Gastroesophageal sphincter (tissue), 4 donors: ENCODE data around the gene SYTL3. TPM values are rescaled to one million over a fixed set of nuclear protein-coding genes. Genes with fewer than 3 reads are reported as not detected.
A peak's percentile ranks its signal among the peaks of the same experiment; 100 is the strongest.

Experiments
- ATAC-seq: fragments of 150-250 bp; one replicate; pipeline ENCODE4 v1.9.1; 2016; ENCODE audit warnings: mild to moderate bottlenecking, moderate library complexity
- H3K27ac ChIP-seq, 4 donors: fragments of 200-600 bp; sonication (generic) in 3 of 4; 1 replicate in 3 of 4; 2 replicates in 1 of 4; pipeline ENCODE4 v1.5.1; 2016 to 2019
- H3K27me3 ChIP-seq: fragments of 200-600 bp; sonication (generic); one replicate; pipeline ENCODE4 v1.5.1; 2019
- H3K36me3 ChIP-seq, 2 donors: fragments of 200-600 bp; sonication (generic); one replicate each; pipeline ENCODE4 v1.5.1; 2019; ENCODE audit warnings: control low read depth in 1 of 2
- H3K4me1 ChIP-seq, 3 donors: fragments of 200-600 bp; sonication (generic); 1 replicate in 2 of 3; 2 replicates in 1 of 3; pipeline ENCODE4 v1.5.1; 2016 to 2019; ENCODE audit warnings: control low read depth in 2 of 3
- H3K4me3 ChIP-seq, 2 donors: fragments of 200-600 bp; sonication (generic); one replicate each; pipeline ENCODE4 v1.5.1; 2019; ENCODE audit warnings: mild to moderate bottlenecking in 1 of 2, moderate library complexity in 1 of 2
- H3K9me3 ChIP-seq, 3 donors: fragments of 200-600 bp; sonication (generic); one replicate each; pipeline ENCODE4 v1.5.1; 2017 to 2019; ENCODE audit warnings: control low read depth in 2 of 3
- CTCF ChIP-seq, 4 experiments: fragments of 200-600 bp in 2 of 4; fragments of 450-650 bp in 2 of 4; sonication (generic) in 1 of 4; IDR thresholded peaks; one replicate each; pipeline ENCODE4 v1.5.1; 2017 to 2019; ENCODE audit warnings: antibody characterized with exemption in 4 of 4, mild to moderate bottlenecking in 2 of 4, moderate library complexity in 2 of 4
- EP300 ChIP-seq: sonication (generic); formaldehyde crosslinking; IDR thresholded peaks from one replicate; pipeline ENCODE4 v1.6.1; 2017; ENCODE audit warnings: antibody characterized with exemption, mild to moderate bottlenecking
- POLR2A ChIP-seq, 2 donors: fragments of 450-650 bp; IDR thresholded peaks; one replicate each; pipeline ENCODE4 v1.6.1; 2017; ENCODE audit warnings: antibody characterized with exemption in 2 of 2, mild to moderate bottlenecking in 2 of 2, moderate library complexity in 1 of 2
- POLR2AphosphoS5 ChIP-seq: sonication (generic); formaldehyde crosslinking; IDR thresholded peaks from one replicate; pipeline ENCODE4 v1.6.1; 2017; ENCODE audit warnings: antibody characterized with exemption
- WGBS, 2 donors: methylation state at CpG; one replicate each; pipeline ENCODE4 v1.1.5; 2018; ENCODE audit warnings: low coverage in 1 of 2; 5-methylcytosine and 5-hydroxymethylcytosine counted together
- total RNA-seq, 4 donors: library from RNA; depleted of rRNA; stranded (reverse); fragments of >200 nt; gene quantifications; one replicate each; pipeline ENCODE4 v1.1.0, GENCODE V29; 2016

The SYTL3 gene
- total RNA-seq, 4 donors from 2014 or later: 1.9 to 5.9 (median 4.5) TPM

GRCh38 chr6:158684311-158684710 lies 34.5 kb downstream of the SYTL3 start:
- no peak for ATAC-seq
- H3K27ac ChIP-seq: peak overlapping the region in 2 of 4 donors; percentile 6 to 66

GRCh38 chr6:158684745-158685324 lies 35.0 kb downstream of the SYTL3 start:
- peak; percentile 58 for ATAC-seq
- no peaks in the 10 kb centered on the region for H3K27me3 ChIP-seq
- peak overlapping the region; percentile 33 to 66 (median 53) for H3K27ac ChIP-seq
- WGBS, 2 donors: 17 to 33% methylated on average over 2 to 4 of the region's 5 CpGs
- H3K4me3 ChIP-seq: no peak overlapping the region
- peaks cover 0 to 24% (median 0%) of the 10 kb centered on the region in 3 donors for H3K4me1 ChIP-seq
- no peaks in the 10 kb centered on the region for H3K36me3 ChIP-seq
- H3K9me3 ChIP-seq: no peaks in the 10 kb centered on the region
- TF ChIP-seq POLR2AphosphoS5: peak; percentile 40
- no peak for TF ChIP-seq CTCF (IDR thresholded peaks at IDR 0.05)
- no peak for TF ChIP-seq POLR2A (IDR thresholded peaks at IDR 0.05)

More at GRCh38 chr6:158684311-158684710, 34.5 kb downstream of the SYTL3 start:
- Histone ChIP-seq H3K27me3 (no peaks in the 10 kb centered on the region), H3K4me1 (peaks cover 0 to 24% (median 0%) of the 10 kb centered on the region in 3 donors), H3K9me3 (no peaks in the 10 kb centered on the region), H3K36me3 (no peaks in the 10 kb centered on the region), H3K4me3 (no peak overlapping the region)
- 90 to 92% methylated on average over 5 of the region's 5 CpGs for whole genome bisulfite sequencing, 2 donors
- no peak for TF ChIP-seq CTCF (IDR thresholded peaks at IDR 0.05)
- TF ChIP-seq POLR2A (IDR thresholded peaks at IDR 0.05): no peak
- TF ChIP-seq POLR2AphosphoS5: no peak
- no peak for TF ChIP-seq EP300

- Histone ChIP-seq H3K4me3 (no peak overlapping the region), H3K27me3 (no peaks in the 10 kb centered on the region), H3K36me3 (no peaks in the 10 kb centered on the region), H3K27ac (peak overlapping the region in 2 of 4 donors; percentile 14 to 38), H3K9me3 (no peaks in the 10 kb centered on the region), H3K4me1 (peaks cover 0 to 29% (median 0%) of the 10 kb centered on the region in 3 donors)
- TF ChIP-seq CTCF (IDR thresholded peaks at IDR 0.05): no peak
- no peak for TF ChIP-seq POLR2AphosphoS5
- no peak for TF ChIP-seq EP300
- TF ChIP-seq POLR2A (IDR thresholded peaks at IDR 0.05): no peak
- 36 to 75% methylated on average over 1 to 4 of the region's 4 CpGs for WGBS, 2 donors
- ATAC-seq: no peak
Measured at GRCh38 chr6:158686311-158686710, 36.5 kb downstream of the SYTL3 start.

GRCh38 chr6:158686791-158687381 lies 37.0 kb downstream of the SYTL3 start:
- no peaks in the 10 kb centered on the region for H3K27me3 ChIP-seq
- H3K4me3 ChIP-seq: no peak overlapping the region
- H3K27ac ChIP-seq: peak overlapping the region in 3 of 4 donors; percentile 12 to 38 (median 14)
- no peaks in the 10 kb centered on the region for H3K9me3 ChIP-seq
- H3K4me1 ChIP-seq: peaks cover 0 to 33% (median 0%) of the 10 kb centered on the region in 3 donors
- 75 to 83% methylated on average over 4 to 7 of the region's 7 CpGs for WGBS, 2 donors
- peak; percentile 20 for ATAC-seq
- TF ChIP-seq POLR2A (IDR thresholded peaks at IDR 0.05) (no peak), CTCF (IDR thresholded peaks at IDR 0.05) (no peak), POLR2AphosphoS5 (no peak), EP300 (no peak)
- no peaks in the 10 kb centered on the region for H3K36me3 ChIP-seq

GRCh38 chr6:158687506-158687905 lies 37.7 kb downstream of the SYTL3 start:
- Histone ChIP-seq H3K4me3 (no peak overlapping the region), H3K27ac (peak overlapping the region in 2 of 4 donors; percentile 12 to 18), H3K4me1 (peaks cover 0 to 33% (median 0%) of the 10 kb centered on the region in 3 donors), H3K36me3 (no peaks in the 10 kb centered on the region), H3K9me3 (no peaks in the 10 kb centered on the region), H3K27me3 (no peaks in the 10 kb centered on the region)
- TF ChIP-seq CTCF (IDR thresholded peaks at IDR 0.05) (no peak), EP300 (no peak), POLR2AphosphoS5 (no peak), POLR2A (IDR thresholded peaks at IDR 0.05) (no peak)
- ATAC-seq: no peak
- 87 to 90% methylated on average over 3 to 4 of the region's 4 CpGs for WGBS, 2 donors
